DMS79 (cell line): ENCODE results near the gene RUNX2.
"Not testable (repeated sequence)": the region's sequence is repeated elsewhere in the genome, so short reads cannot be mapped to it uniquely, and the experiment has no call there.

ENCODE experiments used
- DNase-seq: peaks from one replicate; lab custom pipeline; 2025; lab: John Stamatoyannopoulos, UW

The RUNX2 gene

DNA sequence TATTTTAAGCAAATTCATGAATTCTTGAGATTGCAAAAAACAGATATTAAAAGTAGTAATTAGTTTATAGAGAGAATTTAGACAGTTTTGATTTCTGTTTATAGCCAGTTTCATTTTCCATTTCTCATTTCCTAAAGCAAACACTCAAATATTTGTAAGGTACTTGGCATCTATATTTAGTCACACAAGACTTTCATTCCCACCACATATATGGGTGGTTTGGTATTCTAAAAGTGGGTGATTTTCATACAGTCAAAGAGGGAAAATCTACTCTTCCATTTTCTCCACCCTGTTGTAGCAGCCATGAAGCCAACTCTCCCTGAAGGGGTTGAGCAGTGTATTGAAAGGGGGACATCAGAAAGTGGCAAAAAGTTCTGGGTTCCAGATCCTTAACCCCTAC is 230.7 kb downstream of the RUNX2 start:
- DNase-seq = no peak

DNA sequence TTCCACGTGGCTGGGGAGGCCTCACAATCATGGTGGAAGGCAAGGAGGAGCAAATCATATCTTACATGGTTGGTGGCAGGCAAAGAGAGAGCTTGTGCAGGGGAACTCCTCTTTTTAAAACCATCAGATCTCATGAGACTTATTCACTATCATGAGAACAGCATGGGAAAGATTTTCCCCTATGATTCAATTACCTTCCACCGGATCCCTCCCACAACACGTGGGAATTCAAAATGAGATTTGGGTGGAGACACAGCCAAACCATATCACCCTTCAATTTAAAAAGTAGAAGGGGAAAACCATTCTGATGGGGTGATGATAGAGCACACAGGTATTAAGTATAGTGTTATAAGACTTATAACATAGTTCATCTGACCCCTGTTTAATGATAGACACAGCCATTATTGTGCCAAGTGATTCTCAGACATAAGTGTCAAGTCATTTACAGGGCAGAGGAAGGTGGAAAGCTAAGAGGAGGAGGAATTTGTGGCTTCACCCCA is 232.2 kb downstream of the RUNX2 start:
- not testable (repeated sequence) for DNase-seq

DNA sequence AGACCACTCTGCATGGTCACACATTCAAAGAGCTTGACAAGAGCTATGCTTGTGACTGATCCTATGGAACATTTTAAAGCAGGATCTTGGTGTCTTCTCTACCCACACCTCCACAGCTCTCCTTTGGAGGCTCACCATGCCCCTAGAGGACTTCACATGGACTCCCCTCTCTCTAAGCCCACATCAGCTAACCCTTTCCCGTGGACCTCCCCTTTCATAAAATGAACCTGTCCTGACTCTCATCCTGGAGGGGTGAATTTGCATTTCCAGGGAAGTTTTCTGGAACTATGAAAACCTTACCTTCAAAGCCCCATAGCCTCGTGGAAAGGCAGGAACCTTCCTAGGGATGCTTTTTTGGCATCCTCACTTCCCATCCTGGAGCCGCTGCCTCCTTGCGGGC is 234.0 kb downstream of the RUNX2 start:
- DNase-seq = no peak

DNA sequence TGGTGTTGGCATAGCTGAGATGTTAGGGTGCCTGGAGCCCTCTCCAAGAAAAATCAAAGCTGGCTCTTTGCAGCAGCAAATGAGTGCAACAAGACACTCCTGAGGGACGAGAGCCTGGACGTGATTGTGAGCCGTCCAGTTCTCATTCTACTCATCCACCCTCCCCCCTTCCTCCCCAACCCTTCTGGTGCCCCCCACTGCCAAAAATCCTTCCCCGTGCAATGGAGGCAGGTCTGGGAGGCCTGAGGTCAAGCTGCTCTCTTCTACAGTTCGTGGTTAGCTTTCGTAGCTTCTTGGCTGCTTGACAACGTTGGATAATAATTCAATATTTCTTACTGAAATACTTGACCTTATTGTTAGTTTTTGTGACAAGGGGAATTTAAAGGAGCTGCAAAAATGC is 234.9 kb downstream of the RUNX2 start:
- no peak for DNase-seq

DNA sequence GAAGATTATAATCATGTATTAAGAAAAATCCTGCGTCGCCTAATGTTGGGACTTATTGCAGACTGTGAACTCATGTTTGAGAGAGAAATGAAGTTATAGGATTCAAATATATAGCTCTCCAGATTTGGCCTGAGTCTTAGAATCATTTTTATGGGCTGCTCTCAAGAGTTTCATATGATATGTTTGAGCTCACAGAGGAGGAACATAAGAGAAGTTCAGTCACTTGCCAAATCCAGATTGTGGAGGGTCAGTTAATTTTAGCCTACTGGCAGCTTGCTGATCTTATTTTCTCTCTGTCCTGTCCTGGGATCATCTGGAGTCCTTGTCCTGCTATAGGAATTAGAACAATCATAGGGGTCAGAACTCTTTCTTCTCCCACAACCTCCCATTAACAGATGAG is 235.7 kb downstream of the RUNX2 start:
- DNase-seq = no peak

DNA sequence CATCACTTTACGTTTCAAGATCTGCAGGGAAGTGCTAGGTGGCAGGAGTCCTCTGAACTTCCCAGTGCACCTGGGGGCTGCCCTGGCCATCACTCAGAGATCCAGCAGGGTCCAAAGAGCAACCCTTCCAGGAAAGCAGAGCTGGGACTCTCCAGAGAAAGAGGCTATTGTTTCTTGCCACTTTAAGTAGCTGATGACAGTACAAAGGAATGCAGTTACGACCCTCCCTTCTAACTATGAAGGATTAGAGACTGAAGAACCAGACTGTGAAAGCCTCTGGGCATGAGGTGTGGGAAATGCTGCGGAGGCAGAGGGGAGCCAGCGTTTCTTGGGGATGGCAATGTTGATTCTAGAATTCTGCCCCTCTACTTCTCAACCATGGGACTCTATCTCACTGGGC is 238.8 kb downstream of the RUNX2 start:
- DNase-seq = no peak

DNA sequence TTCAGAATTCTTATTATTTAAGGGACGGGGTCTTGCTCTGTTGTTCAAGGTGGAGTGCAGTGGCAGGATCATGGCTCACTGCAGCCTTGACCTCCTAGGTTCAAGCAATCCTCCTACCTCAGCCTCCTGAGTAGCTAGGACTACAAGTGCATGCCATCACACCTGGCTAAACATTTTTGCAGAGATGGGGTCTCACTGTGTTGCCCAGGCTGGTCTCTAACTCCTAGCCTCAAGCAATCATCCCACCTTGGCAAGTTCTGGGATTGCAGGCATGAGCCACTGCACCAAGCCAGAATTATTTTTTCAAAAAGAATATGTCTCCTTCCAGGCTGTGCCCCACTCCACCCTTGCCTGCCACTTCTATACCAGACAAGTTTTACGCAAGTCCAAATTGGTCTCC is 239.7 kb downstream of the RUNX2 start:
- peak; percentile 5 for DNase-seq

DNA sequence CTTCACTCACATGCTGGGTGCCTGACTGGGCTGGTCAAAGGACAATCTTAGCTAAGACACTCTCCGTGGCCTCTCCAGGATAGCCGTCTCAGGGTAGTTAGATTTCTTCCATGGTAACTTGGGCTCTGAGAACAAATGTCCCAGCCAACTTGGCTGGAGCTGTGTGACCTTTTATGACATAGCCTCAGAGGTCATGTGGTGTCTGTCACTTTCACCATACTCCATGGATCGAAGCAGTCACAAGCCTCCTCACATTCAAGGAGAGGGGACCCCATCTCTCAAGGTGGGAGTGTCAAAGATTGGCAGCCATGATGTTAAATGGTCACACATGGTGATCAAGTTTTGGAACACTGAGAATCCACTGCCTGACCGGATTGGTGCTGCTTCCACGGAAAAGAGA is 240.5 kb downstream of the RUNX2 start:
- no peak for DNase-seq

DNA sequence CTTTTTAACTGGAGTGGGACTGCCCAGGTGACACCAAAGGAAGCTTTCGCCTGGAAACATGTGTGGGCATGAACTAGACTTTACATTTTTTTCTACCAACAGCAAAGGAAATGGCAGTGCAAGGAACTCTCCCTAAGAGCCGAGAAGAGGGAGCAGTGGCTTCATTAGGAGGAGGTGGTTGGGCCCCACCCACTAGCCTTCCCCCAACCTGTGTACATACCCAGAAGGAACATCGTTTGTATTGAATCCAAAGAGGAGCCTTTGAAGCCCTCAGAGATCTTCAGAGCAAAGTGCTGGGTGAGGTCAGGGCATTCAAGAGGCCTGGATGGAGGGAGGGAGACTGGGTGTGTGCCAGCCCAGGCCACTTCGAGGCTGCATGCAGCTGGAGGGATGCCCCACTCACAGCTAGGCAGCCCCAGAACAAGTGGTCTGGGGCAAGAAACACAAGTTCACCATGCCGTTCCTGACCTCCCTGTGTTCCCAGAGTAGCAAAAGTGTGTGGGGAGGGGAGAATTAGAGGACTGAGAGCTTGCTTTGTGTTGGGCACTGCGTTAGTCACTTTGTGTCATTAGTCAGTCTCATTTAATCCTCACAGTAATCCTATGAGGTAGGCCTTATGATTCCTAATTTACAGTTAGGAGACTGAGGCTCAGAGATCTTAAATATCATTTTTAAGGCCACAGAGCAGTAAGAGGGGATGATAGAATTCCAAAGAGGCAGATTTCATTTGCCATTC is 241.2 kb downstream of the RUNX2 start:
- peak; percentile 82 for DNase-seq

DNA sequence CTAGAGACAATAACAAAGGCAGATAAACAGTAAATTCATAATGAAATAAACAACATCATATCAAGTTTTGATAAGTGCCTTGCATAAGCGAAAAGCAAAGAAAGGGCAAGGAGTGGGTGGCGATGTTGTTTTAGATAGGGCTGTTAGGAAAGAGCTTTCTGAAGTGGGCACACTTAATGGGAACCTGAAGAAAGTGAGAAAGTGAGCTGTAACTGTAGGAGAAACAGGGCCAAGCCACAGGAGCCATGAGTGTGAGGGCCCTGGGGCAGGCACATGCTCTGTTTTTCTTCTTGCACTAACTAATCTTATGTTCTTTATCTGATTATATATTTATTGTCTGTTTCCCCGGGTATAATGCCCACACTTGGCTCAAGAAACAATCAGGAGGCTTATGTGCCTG is 243.0 kb downstream of the RUNX2 start:
- no peak for DNase-seq

DNA sequence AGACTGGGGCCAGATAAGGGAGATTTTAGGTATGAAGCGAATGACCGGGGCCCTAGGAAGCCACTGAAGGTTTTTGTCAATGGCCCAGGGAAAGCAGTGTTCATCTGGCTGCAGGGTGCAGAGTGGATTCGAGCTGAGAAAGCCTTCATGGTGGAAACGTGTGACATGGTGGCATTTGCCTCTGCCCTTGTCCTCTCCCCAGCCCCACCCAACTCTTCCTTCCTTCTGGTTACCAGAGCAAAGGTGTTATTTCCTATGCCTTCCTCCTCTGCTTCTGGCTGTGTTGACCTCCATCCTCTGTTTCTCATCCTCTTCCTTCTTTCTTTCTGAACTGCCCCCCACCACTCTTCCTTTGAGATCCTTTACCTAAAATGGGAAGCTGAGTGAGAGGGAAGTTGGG is 244.7 kb downstream of the RUNX2 start:
- no peak for DNase-seq

DNA sequence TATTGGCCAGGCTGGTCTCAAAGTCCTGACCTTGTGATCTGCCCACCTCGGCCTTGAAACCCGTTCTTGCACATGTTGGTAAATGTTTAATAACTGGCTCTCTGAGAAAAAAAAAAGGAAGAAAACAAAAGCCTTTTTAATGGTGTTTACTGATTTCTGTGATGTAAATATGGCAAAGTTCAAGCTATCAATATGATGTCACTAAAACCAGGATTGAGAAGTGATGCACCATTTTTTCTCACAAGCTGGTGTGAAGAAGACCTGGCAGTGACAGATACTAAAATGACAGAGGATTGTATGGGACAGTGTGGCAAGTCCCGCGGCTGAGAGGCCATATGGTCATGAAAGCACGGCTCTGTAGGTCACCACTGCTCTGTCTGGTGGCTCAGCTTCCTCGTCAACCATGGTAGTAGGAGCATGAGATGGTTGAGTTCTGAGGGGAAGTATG is 245.9 kb downstream of the RUNX2 start:
- no peak for DNase-seq

DNA sequence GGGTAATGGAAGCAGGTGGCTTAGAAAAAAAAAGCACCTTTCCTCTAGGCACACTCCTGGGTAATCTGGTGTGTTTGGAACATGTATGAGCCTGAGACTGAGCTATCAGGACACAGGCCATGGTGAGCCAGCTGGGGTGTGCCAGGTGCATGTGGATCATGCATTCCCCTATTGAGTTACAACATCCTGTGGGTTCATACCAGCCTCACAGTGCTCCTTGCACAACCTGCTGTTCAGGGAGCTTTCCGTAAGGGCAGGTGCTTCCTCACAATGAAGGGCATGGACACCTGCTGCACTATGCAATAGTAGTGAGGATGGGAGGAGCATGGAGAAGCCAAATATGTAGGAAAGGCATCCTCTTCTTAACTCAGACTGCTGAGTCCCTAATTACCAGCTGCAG is 246.8 kb downstream of the RUNX2 start:
- no peak for DNase-seq

DNA sequence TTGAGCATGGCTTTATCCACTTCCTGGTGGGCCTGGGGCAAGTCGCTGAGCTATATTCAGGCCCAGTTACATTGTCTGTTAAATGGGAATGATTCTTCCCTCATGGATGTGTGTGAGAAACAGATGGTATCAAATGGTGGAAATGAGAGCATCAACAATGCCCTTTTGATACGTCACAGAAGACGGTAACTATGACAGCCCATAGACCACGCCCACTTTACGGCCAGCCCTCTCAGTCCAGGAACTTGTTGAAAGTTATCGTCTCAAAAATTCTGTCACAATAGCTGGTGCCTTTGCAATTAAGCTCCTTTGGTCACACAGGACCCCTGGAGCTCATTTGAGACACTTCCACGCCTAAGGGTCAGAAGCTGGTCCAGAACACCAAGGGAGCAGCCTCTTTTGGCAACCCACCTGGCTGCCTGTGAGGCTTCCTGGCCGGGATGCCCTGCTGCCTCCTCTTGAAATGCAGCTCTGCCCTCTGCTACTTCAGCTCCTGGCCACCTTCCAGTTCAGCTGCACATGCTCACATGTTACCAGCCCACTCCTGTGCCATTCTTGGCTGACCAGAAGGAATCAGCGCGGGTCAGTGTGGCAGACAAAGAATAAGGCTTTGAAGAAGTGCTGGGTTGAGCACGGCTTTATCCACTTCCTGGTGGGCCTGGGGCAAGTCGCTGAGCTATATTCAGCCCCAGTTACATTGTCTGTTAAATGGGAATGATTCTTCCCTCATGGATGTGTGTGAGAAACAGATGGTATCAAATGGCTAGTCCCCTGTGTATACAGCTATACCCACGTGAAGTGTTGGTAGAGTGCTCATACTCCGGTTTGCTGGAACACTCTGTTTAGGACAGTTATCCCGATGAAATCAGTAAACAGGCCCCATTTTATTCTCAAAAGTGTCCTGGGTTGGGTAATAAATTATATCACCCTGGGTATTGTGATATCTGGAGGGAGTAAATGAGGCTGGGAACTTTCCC is 248.8 kb downstream of the RUNX2 start:
- peak; percentile 37 for DNase-seq

DNA sequence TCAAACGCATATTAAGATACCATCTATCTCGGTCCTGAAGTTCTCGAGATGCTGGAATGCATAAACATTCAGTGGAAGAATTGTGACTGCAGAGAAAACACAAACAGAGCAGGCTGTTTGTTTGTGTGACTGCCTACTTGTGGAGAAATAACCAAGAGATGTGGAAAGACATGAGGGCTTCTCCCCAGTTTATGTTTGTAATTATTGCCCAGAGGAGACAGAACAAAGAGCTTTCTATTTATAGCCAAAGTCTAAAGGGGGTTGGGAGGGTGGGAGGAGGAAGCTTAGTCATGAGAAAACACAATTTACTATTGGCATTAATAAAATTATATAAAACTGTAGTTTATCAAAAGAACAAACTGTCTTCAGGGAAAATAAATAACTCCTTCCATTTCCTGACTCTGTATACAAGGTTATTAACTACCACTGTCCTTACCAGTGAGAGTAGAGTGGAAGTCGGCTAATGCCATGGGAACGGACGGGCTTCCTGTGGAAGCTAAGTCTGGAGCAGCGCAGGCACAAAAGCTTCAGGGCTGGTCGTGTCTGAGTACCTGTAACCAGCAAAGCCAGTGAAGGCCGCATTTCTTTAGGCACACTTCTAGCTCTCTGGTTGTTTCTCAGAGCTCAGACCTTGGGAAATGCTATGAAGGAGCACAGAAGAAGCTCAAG is 249.8 kb downstream of the RUNX2 start:
- DNase-seq = no peak

DNA sequence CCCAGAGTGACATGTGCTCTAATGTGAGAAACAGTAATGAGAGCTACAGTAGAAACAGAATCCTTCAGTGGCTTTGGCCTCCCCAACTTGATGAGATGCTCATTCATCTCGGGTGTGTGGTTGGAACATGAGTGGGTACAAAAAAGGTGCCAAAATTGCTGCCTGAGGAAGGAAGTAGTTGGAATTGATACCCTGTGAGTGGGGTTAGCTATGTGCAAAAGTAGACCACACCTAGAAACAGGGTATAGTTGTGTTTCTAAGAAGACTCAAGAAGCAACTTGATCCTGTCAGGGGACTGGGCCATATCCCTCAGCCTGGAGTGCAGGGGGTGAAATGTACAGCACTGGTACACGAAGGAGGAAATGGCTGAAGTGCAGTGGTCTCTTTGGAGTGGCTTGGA is 256.0 kb downstream of the RUNX2 start:
- no peak for DNase-seq

DNA sequence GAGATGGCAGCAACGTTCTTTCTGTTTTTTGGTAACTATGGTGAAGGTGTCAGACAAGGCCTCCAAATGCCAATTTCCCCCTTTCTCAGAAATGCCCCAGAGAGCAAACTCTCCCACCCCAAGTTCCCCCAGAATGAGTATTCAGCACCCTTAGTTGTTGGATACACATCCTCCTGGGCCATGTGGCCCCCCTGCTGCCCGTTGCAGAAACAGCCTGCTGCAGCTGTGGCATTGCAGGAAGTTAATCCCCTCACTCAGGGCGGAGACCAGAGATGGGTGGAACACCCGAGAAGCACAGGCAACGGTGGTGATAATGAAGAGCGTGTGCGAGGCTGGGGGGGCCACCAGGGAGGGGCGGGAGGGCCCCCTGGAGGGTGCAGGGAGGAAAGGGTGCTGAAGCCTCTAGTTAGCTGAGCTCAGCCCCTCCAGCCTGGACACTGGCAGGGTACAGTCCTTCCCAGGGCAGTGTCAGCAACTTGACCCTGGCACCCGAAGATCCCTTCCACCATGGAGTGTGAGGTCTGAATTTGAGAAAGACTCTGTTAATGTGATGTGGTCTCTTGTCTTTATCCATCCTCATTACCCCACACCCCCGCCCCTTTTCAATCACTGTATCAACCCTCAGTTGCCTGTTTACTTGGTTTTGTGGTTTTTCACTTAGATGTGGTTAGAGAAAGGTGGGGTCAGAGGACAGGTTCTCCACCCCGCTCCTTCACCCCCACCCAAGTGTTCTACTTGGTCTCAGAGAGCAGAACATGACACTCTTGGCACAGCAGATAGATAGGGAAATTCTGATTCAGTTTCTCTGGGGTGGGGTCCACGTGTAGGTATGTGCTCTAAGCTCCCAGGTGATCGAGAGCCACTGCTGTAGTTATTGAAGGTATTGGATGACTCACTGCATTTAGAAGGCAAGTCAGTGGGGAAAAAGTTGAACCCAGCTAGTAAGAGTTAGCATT is 258.4 kb downstream of the RUNX2 start:
- DNase-seq = no peak

DNA sequence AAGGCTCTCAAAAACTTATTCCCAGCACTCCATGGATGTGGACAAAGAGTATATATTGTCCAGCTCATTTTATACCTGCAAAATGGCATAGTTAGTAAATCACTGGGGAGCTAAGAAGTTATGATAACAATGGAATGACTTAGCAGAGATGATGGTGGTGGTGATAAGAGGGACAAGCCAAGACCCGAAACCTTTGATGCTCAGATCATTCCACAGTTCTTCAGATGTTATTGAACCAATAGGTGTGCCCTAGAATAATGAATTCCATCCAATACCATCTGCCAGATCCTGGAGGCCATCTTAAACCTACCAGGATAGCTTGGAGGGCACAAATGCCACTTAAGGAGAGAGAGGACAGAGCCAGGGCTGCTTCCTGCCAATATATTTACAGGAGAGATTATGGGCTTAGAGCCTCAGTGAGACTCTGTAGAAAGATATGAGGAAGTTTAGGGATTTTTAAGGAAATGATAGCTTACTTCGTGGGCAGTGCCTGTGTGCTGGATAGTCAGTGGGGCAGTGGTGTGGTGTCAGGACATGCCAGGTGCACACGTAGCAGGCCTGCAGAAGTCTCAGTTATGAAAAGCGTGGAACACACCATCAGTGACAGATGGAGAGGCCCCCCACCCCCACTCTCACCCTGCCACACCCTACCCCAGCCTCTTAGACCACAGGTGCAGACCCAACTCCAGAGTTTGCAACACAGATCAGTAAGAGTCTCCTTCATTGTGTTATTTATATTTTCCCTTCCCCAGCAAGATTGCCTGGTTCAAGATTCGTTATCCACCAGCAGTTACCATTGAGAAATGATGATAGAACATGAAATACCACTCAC is 259.3 kb downstream of the RUNX2 start:
- DNase-seq = no peak

DNA sequence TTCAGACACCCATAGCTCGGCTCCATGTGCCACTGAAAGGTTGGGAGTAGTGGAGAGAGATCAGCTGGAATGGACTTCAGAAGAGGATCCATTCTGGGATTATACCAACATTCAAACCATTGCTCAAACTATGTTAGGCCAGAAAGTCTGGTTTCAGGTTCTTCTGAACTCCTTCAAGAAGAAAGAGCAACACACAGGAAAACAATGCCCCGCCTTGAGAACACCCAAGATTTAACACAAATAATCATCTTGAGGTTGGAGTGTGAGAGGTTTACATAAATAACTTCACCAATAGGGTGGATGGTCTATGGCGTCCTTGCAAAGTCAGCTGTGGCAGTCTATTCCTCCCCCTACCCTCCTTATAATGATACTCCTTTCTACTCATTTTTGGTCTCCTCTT is 261.2 kb downstream of the RUNX2 start:
- DNase-seq = no peak

DNA sequence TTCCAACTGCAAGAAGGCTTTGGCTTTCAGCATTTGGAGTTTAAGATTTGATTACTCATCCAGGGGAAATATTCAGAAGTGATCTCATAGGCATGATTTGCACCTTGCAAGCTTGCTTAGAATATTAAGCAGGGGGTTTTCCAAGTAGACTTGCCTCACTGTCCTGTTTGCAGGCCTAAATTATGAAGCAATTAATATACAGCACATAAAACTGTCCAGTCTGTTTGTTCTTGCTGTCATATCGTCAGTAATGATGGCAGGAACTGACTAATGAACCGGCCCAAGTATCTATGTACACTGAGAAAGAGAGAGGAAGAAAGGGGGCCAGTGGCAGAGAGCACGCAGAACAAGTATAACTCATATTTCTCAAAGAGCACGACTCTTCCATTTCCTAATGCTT is 262.1 kb downstream of the RUNX2 start:
- DNase-seq = no peak
